Fibroblast of the aortic adventitia (primary cell): Measurements from ENCODE around the gene MYLK. TPM values are rescaled to one million over a fixed set of nuclear protein-coding genes. Genes with fewer than 3 reads are reported as not detected.
A peak's percentile ranks its signal among the peaks of the same experiment; 100 is the strongest.

Source experiments
- DNase-seq: peaks from one replicate; pipeline ENCODE4 v3.0.0-alpha.2; 2010; ENCODE audit warnings: low read depth
- H3K4me3 ChIP-seq: 2 replicates; pipeline ENCODE4 v1.5.1; 2011; ENCODE audit warnings: low read depth, mild to moderate bottlenecking, control low read depth, low read length, moderate library complexity
- CTCF ChIP-seq: IDR thresholded peaks from 2 replicates; pipeline ENCODE4 v1.5.1; 2011; ENCODE audit warnings: mild to moderate bottlenecking, low read length, control low read depth, inconsistent platforms; ENCODE audit not compliant: insufficient read depth
- total RNA-seq: library from RNA; depleted of rRNA; stranded (reverse); fragments of >200 nt; gene quantifications from 2 replicates; pipeline ENCODE4 v1.2.3, GENCODE V29; 2012; ENCODE audit warnings: low replicate concordance

Gene MYLK
- total RNA-seq, 1 donor, result 74.7 TPM

GRCh38 chr3:123642957-123643330 is 241.2 kb downstream of the MYLK start:
- H3K4me3 ChIP-seq, result no peak overlapping the region
- TF ChIP-seq CTCF, result no peak
- no peak for DNase-seq

GRCh38 chr3:123642182-123642956 is 241.8 kb downstream of the MYLK start:
- peak; percentile 89 for DNase-seq
- TF ChIP-seq CTCF, result peak; percentile 75
- H3K4me3 ChIP-seq, result no peak overlapping the region

- no peak for DNase-seq
- no peak for TF ChIP-seq CTCF
- no peak overlapping the region for H3K4me3 ChIP-seq
These were observed 242.6 kb downstream of the MYLK start for GRCh38 chr3:123641505-123641904.

GRCh38 chr3:123640740-123641462 is 243.2 kb downstream of the MYLK start:
- no peak overlapping the region for H3K4me3 ChIP-seq
- TF ChIP-seq CTCF, result no peak
- DNase-seq, result no peak

- no peak for DNase-seq
- H3K4me3 ChIP-seq, result no peak overlapping the region
- TF ChIP-seq CTCF, result no peak
These were observed 243.8 kb downstream of the MYLK start for GRCh38 chr3:123640311-123640710.

GRCh38 chr3:123638936-123639689 is 245.0 kb downstream of the MYLK start:
- no peak for TF ChIP-seq CTCF
- no peak overlapping the region for H3K4me3 ChIP-seq
- DNase-seq, result no peak
